DMS53 treated with DMSO at 0.1 percent for 48 hours (cell line): Measurements from ENCODE around the gene RHOH.
"Not testable (repeated sequence)": the region's sequence is repeated elsewhere in the genome, so short reads cannot be mapped to it uniquely, and the experiment has no call there.

ENCODE experiments used
- DNase-seq: peaks from one replicate; lab custom pipeline; 2025; ENCODE audit not compliant: unreplicated experiment; lab: John Stamatoyannopoulos, UW

RHOH gene, protein sequence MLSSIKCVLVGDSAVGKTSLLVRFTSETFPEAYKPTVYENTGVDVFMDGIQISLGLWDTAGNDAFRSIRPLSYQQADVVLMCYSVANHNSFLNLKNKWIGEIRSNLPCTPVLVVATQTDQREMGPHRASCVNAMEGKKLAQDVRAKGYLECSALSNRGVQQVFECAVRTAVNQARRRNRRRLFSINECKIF

DNA sequence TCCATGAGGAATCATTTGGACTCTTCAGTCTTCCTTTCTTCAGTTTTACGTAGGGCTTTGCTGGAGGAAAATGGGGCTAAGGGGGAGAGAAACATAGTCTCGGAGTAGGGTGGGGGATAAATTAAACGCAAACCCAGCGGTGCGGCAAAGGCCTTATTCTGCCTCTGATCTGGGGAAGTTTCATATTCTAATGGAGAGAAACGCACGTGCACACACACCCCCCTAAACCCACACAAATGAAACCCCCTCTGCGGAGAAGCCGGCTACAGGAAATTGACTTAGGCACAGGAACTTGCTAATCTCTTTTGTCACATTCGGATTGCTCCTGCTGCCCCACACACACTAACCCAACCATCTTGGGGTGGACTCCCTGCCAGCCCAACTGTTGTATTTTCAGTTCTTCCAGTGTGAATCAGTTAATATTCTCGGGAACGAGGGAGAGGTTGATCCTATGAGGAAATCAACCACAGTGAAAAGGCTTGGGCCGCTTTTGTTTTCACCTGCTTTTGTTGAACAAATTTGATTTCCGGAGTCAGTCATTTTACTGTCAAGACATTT is at the start of gene RHOH:
Gene RHOH (plus strand): TSS at position 308 of the 558 bp plus-strand sequence. CDS start 46,356 bp downstream, outside the sequence.
- no peak for DNase-seq

DNA sequence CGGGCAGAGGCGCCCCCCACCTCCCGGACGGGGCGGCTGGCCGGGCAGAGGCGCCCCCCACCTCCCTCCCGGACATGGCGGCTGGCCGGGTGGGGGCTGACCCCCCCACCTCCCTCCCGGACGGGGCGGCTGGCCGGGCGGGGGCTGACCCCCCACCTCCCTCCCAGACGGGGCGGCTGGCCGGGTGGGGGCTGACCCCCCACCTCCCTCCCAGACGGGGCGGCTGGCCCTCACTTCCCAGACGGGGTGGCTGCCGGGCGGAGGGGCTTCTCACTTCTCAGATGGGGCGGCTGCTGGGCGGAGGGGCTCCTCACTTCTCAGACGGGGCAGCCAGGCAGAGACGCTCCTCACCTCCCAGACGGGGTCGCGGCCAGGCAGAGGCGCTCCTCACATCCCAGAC is 49.3 kb upstream of the RHOH start:
- not testable (repeated sequence) for DNase-seq

DNA sequence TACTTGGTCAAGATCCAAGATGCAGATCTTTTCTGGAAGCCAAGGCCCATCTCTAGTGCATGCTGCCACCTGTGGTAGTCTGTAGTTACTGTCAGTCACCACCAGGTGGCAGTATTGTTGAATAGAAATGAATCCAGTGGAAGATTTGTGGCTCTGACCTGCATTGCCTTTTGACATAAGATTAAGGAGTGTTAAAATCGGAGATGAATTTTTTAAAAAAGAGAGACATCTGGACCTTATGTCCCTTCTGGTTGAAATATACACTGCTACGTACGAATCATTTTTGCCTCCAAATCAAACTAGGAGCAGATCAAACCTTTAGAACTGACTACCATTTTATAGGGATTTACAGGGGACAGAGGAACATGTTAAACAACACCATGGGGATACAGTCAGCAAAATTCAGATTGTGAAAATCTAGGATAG is 46.9 kb upstream of the RHOH start:
- peak; percentile 88 for DNase-seq

DNA sequence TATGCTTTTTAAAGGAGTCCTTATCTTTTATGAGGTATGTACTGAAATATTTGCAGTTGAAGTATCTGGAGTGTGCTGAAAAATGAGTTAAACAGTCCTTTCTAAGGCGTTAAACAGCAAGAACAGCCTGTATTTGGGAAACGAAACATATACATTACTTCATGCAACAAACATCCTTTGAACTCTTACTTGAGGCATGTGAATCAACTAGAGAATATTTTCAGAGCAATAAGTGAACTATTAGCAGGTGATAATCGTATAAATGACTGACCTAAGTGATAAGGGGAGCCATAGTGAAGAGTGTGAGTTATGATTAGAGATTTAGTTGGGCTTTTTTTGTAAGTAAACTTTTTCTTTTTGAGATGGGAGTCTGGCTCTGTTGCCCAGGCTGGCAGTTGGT is 45.9 kb upstream of the RHOH start:
- DNase-seq = no peak

DNA sequence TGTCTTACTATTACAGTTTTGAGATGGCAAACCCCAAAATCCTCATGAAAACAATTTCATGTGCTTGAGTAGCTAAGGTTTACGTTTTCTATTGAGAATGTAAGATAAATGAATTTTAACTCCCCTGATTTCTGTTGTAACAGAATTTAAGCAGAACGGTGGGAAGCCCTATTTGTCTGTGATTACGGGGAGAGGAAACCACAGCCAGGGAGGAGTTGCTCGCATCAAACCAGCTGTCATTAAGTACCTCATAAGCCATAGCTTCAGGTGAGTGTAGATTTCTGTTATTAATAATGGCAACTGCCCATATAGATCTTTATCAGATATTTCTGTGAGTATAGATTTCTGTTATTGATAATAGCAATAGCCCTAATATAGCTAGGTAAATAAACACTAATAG is 44.2 kb upstream of the RHOH start:
- no peak for DNase-seq

DNA sequence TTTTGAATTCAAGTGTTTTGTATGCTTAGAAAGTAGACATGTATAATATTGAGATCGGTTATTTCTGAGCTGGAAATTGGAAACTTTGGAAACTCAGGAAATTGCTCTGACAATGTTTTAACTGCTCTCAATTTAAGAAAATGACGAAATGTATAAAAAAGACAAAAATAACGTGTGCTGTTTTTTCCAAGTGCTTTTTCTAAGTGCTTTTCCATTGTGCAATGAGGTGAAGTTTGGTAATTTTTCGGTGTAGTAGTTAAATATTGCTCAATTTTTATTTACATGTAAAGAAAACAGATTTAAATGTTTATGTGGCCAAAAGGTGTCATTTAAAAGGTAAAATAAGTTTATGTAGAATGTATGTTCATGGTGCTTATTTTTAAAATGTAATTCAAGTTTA is 39.4 kb upstream of the RHOH start:
- DNase-seq = no peak

DNA sequence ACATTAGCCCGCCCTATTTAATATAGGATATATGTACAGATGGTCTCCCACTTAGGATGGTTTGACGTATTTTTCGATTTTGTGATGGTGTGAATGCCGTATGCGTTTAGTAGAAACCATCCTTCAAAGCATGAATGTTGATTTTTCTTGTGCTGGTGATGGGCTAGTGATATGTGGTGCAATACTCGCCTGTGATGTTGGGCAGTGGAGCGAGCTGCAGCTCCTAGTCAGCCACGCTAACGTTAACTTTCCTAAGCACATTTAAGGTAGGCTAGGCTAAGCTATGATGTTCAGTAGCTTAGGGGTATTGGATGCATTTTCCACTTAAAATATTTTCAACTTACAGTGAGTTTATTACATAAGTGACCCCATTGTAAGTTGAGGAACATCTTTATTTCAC is 36.6 kb upstream of the RHOH start:
- no peak for DNase-seq

DNA sequence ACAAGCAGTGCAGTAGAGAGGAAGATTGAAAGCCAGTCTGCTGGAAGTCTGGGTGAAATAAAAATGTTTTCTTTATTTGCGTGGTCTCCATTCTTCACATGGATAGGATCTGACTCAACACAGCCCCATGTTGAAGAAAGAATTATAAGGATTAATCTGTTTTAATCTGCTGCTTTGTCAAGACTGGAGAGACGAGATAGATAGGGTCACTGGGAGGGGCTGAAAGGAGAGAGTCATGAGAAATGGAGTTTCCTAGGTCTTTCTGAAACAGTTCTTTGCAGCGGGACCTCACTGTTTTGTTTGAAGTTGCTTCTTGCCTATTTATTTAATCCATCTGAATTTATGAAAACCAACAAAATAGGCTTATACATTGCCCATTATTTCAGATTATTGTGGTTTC is 32.4 kb upstream of the RHOH start:
- DNase-seq = no peak

DNA sequence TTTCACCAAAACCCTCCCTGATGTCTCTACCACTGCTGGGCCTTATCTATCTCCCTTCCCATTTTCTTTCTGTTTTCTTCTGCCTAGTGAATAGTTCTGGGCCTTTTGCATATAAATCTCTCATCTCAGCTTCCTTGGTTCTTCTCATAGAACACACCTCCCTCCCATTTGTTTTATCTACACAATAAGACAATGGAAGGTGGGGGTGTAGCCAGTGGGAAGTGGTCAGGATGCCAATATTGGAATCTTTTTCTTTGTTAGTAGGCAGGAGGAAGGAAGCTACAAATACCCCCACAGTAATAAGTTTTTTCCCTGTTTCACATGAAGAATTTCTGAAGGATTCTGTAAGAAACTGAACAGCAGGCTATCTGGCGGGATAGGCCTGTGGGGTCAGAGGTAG is 30.9 kb upstream of the RHOH start:
- no peak for DNase-seq

DNA sequence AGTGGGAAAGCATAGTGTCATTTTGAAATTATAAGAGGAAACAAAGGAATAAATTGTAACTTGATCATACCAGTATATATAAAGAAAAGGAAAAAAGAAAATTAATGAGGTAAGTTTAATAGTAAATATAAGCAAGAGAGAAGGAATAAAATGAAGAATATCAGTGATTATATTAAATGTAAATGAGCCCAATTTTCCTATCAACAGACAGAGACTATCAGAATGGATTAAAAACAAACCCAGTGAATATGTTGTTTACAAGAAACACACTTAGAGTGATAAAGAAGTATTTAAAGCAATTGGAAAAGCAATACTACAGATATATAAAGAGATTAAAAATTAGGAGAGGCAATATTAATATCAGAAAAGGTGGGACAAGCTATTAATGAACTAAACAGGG is 28.8 kb upstream of the RHOH start:
- no peak for DNase-seq

DNA sequence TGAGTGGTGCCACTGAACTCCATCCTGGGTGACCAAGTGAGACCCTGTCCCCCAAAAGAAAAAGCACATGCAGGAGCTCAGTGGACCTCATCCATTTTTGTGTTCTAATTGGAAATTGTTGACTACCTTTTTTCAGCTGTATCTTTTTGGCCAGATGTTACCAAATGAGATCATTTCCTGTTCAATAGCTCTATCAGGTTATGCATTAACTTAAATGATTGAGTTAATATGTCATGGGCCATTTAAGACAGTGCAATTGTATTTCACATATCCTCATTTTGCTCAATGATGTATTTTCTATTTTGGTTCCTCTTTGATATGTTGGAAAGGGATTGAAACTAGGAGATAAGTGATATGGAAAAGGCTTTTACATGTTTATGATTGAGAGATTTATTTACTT is 26.2 kb upstream of the RHOH start:
- DNase-seq = peak; percentile 48

DNA sequence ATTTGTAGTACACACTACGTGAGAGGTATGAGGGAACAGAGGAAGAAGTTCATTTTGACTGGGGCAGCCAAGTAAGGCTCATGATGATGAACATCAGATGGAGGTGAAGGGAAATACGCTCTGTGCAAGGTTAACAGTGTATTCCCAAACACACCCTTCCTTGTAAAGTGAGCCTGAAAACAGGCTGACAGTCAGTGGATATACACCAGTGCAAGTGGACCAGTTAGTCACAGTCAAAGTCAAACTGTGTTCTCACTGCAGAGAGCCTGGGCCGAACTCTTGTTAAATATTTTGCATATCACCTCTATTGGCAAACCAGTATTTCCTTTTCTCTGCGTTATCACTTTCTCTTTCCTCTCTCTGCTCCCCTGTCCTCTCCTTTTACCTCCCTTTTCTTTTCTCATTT is 23.4 kb upstream of the RHOH start:
- DNase-seq = no peak

DNA sequence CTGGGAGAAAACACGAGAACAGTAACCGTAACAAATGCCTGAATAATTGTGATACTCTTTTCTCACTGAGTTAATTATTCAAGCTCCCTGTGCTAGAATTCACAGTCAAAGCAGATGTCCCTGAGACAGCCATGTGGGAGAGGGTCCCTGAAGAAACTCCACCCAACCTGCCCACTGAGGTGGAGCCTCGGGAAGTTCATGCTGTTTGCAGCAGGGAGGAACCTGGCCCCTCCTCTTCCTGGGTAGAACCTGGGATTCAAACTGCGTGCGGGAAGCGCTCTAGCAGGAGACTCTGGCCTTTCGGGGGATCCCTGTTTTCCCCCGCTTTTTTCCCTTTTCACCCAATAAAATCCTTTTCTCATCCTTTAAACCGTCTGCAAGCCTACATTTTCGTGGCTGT is 20.2 kb upstream of the RHOH start:
- no peak for DNase-seq

DNA sequence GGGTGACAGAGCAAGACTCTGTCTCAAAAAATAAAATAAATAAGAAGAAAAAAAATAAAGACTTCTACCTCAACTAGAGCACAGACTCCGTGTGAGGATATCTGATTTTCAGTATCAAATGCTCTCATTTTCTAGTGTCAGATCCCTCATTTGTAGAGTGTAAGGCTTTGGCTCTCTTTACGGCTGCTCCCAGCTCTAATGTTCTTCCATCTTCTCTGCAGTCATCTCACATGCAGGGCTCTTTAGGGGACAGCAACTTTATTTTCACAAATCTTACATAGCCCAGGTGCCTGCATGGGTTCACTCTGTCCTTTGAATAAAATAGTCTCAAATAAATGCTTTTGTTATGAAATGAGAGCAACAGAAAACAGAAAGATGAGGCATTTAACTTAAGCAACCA is 19.2 kb upstream of the RHOH start:
- DNase-seq = no peak

DNA sequence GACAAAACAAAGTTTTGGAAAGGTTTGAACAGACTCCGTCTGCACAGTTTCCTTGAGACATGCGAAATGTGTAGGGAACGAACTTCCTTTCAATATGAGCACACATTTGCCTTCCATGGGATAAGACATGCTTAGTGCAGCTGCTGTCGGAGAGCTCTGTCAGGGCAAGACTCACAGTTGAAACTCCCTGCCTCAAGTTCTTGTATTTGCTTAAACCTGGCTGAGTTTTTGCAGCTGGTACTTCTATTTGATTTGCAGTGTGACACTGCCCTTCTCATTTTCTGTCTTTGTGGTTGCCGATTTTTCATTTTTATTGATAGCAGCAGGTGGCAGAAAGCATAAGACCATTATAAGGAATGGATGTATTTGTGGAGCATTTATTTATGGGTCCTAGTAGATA is 18.2 kb upstream of the RHOH start:
- DNase-seq = peak; percentile 34

DNA sequence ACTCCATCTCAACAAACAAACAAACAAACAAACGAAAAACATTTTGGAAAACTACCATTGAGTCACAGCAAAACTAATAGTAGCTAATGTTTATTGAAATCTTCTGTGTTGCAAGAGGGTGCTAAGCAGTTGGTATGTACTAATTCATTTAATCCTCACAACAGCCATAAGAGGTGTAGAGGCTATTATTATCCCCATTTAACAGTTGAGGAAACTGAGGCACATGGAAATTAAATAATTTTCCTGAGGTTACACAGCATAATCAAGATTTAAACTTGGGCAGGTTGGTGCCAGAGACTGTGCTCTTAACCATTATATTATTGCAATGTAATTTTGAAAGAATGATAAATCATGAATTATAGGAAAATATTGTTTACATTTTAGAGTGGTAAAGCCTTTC is 17.5 kb upstream of the RHOH start:
- DNase-seq = no peak

DNA sequence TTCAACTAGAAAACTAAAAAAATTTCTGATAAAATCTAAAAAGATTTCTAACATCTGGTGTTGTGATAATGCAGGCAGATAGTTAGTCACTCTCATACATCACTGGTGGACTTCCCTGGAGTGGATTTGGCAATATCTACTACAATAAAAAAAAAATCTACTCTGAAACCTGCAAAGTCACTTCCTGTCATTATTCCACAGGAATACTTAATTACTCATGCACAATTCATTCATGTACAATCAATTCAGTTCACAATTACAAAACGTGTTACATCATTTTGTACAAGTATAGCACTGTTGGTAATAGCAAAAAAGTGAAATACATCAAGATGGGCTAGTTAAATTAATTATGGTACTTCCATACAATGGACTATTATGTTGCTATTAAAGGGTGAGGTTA is 16.5 kb upstream of the RHOH start:
- DNase-seq = peak; percentile 9

DNA sequence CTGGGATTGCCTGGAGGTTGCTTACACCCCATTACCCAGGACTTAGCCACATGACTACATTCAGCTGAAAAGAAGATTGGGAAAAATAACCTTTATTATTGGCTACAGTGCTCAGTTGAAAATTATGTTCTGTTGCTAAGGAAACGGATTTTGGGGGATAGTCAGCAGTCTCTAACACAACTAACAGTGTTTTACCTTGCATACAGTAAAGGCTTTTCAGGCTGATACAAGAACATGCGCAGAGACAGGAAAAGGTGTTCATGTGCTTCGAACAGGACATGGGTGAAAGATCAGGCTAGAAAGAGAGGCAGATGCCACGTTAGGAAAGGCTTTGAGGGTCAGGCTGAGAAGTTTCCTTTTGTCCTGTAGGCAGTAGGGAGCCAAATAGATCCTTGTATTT is 14.8 kb upstream of the RHOH start:
- no peak for DNase-seq

DNA sequence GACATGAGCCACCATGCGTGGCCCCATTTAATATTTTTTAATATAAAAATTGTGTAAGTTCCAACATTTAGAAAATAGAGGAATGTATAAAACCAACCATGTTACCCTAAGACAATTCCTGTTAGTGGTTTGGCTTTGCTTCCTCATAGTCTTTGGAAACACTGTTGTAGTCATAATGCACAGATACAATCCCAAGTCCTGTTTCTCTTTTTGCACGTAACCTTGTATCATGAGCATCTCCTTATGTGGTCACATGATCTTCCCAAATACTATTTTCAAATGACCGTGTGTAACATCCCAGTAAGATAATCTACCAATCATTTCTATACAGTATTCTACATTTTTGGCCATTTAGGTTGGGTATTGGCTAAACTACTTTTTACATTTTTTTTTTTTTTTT is 13.9 kb upstream of the RHOH start:
- DNase-seq = no peak

DNA sequence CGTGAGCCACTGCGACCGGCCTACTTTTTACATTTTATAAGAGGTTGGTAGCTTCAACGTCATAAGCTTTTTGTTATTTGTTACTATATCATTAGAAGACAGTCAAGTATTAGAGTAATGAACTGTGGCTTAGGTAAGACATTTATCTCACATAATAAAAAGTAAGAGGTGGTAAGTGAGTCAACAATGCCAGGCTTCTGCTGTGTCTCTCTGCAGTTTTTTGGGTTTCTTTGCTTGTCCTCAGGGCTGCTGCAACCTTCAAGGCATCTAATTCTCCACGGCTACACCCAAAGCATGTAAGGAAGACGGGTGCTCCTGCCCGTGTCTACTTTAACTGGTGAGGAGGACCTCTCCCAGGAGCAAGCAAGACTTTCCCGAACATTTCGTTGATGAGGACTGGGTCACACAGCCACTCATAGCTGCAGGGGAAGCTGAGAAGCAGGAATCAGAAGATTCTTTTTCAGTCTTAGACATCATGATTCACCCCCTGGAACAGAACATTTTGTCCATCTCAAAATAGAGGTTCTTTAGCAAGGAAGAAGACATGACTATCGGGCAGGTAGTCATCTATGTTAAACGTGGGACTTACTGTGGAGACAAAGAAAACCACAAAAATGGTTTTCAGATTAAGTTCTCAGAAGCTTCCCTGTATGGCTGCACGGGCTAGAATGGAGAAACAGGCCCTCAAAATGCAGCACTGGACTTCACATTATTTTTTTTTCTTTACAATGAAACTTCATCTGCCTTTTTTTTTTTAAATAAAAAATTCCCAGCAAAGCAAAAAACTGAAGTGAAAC is 13.0 kb upstream of the RHOH start:
- DNase-seq = no peak

DNA sequence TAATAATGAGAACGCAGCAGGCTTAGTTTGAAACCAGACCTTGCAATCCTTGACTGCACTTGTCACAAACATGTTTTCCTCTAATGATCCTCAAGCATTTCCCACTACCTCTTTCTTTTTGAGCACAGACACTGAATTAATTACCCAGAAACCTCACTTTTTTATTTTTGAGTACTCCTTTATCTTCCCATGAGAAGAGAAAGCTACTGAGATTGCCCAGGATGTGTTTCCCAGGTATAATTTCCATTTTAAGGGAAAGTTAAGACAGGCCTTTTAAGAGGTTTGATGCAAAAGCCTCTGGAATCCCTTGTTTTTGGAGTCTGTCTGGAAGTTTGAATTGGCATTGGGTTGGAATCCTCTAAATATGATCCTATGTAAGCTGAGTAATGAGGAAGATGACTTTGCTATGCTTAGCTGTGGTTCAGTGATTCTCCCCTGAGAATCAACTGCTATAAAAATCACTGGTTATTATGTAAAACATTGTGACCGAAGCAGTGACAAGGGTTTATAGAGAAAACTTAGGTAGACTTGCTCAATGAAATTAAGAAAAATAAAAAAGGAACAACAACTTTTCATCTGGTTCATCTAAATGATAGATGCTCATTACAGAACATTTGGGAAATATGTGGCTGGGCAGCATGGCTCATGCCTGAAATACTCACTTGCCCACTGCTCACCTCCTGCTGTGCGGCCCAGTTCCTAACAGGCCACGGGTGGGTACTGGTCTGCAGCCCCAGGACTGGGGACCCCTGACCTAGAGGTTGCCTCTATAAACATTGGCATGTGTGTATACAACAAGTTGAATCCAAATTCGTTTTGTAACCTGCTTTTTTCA is 10.8 kb upstream of the RHOH start:
- no peak for DNase-seq

DNA sequence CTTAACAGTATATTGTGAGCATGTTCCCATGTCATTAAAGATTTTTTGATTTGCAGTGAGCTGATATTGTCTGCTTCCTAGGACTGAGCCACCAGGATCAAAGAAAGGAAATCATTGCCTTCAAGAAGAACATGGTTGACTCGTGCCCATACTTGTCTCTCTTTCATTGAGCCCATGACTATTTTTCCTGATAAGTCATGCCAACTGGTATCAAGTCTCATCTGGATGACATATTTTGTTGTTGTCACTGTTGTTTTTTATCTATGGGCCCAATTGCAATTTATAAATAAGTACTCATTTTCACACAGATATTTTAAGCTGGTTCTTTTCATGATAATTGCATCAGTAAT is 10.2 kb upstream of the RHOH start:
- DNase-seq = no peak
